ENCODE measurements around the gene FBN1. TPM values are rescaled to one million over a fixed set of nuclear protein-coding genes. Genes with fewer than 3 reads are reported as not detected.

Gene FBN1
- total RNA-seq, 1 donor = 1,556 TPM

- no peak overlapping the region for H3K4me3 ChIP-seq (ENCODE audit: insufficient read depth, low read length)
- no peak for DNase-seq (ENCODE audit: insufficient read length, low spot score, missing footprints)
- H4K20me1 ChIP-seq (ENCODE audit: insufficient read depth, low read length) = no peaks in the 10 kb centered on the region
- no peaks in the 10 kb centered on the region for H3K4me1 ChIP-seq (ENCODE audit: insufficient read depth, low read length)
- TF ChIP-seq CTCF (IDR thresholded peaks at IDR 0.05; ENCODE audit: extremely low read depth, low read depth, low read length) = no peak
- peak overlapping the region; percentile 3 for H3K27ac ChIP-seq (ENCODE audit: low read depth, low read length)
- no peaks in the 10 kb centered on the region for H3K9me3 ChIP-seq (ENCODE audit: low read depth, low read length)
- H3K27me3 ChIP-seq (ENCODE audit: insufficient read depth, low read length) = no peaks in the 10 kb centered on the region
- peaks cover 95% of the 10 kb centered on the region for H3K36me3 ChIP-seq (ENCODE audit: insufficient read depth, low read length)
- H3K4me2 ChIP-seq (ENCODE audit: insufficient read depth, low read length) = no peak overlapping the region
- H3K79me2 ChIP-seq (ENCODE audit: insufficient read depth, low read length) = no peaks in the 10 kb centered on the region
- H2AFZ ChIP-seq (ENCODE audit: low read length) = no peak overlapping the region
These were observed 140.4 kb downstream of the FBN1 start for GRCh38 chr15:48505067-48505466.

GRCh38 chr15:48501208-48501607 lies 144.3 kb downstream of the FBN1 start:
- H3K36me3 ChIP-seq (ENCODE audit: insufficient read depth, low read length) = peaks cover 95% of the 10 kb centered on the region
- TF ChIP-seq CTCF (IDR thresholded peaks at IDR 0.05; ENCODE audit: extremely low read depth, low read depth, low read length) = no peak
- no peaks in the 10 kb centered on the region for H3K4me1 ChIP-seq (ENCODE audit: insufficient read depth, low read length)
- no peak overlapping the region for H3K4me3 ChIP-seq (ENCODE audit: insufficient read depth, low read length)
- H3K27ac ChIP-seq (ENCODE audit: low read depth, low read length) = peak overlapping the region; percentile 31
- DNase-seq (ENCODE audit: insufficient read length, low spot score, missing footprints) = no peak
- no peak overlapping the region for H2AFZ ChIP-seq (ENCODE audit: low read length)
- H3K79me2 ChIP-seq (ENCODE audit: insufficient read depth, low read length) = peaks cover 6% of the 10 kb centered on the region
- no peaks in the 10 kb centered on the region for H4K20me1 ChIP-seq (ENCODE audit: insufficient read depth, low read length)
- no peaks in the 10 kb centered on the region for H3K9me3 ChIP-seq (ENCODE audit: low read depth, low read length)
- H3K4me2 ChIP-seq (ENCODE audit: insufficient read depth, low read length) = no peak overlapping the region
- no peaks in the 10 kb centered on the region for H3K27me3 ChIP-seq (ENCODE audit: insufficient read depth, low read length)

DNA sequence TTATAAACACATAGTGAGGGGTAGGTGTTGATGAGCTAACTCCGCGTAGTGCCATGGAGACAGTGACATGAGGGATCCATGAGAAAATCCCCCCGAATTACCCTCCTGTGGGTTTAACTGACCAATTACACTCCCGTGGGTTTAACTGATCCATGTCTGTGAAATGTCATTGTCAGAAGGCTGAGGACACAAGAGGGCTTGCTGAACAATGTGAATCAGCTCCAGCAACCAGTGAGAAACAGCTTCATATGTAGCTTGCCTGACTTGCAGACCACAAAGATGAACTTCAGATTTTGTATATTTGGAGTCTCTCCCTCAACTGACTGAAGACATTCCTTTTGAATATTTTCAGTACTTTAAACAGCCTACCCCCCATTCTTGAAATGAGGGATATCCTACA lies 144.9 kb downstream of the FBN1 start:
- H3K79me2 ChIP-seq (ENCODE audit: insufficient read depth, low read length) = peaks cover 6% of the 10 kb centered on the region

GRCh38 chr15:48499978-48500377 lies 145.5 kb downstream of the FBN1 start:
- Histone ChIP-seq H3K4me3 (ENCODE audit: insufficient read depth, low read length) (no peak overlapping the region), H3K79me2 (ENCODE audit: insufficient read depth, low read length) (peaks cover 6% of the 10 kb centered on the region), H3K4me1 (ENCODE audit: insufficient read depth, low read length) (peaks cover 12% of the 10 kb centered on the region), H2AFZ (ENCODE audit: low read length) (no peak overlapping the region), H3K27ac (ENCODE audit: low read depth, low read length) (no peak overlapping the region), H3K9me3 (ENCODE audit: low read depth, low read length) (no peaks in the 10 kb centered on the region), H4K20me1 (ENCODE audit: insufficient read depth, low read length) (no peaks in the 10 kb centered on the region), H3K27me3 (ENCODE audit: insufficient read depth, low read length) (no peaks in the 10 kb centered on the region), H3K4me2 (ENCODE audit: insufficient read depth, low read length) (no peak overlapping the region), H3K36me3 (ENCODE audit: insufficient read depth, low read length) (peaks cover 95% of the 10 kb centered on the region)
- no peak for DNase-seq (ENCODE audit: insufficient read length, low spot score, missing footprints)
- no peak for TF ChIP-seq CTCF (IDR thresholded peaks at IDR 0.05; ENCODE audit: extremely low read depth, low read depth, low read length)

More for the DNA sequence above, 144.9 kb downstream of the FBN1 start:
- H3K9me3 ChIP-seq (ENCODE audit: low read depth, low read length) = no peaks in the 10 kb centered on the region
- no peaks in the 10 kb centered on the region for H3K27me3 ChIP-seq (ENCODE audit: insufficient read depth, low read length)
- no peak overlapping the region for H3K4me2 ChIP-seq (ENCODE audit: insufficient read depth, low read length)
- peaks cover 6% of the 10 kb centered on the region for H3K4me1 ChIP-seq (ENCODE audit: insufficient read depth, low read length)
- H3K4me3 ChIP-seq (ENCODE audit: insufficient read depth, low read length) = no peak overlapping the region
- peaks cover 95% of the 10 kb centered on the region for H3K36me3 ChIP-seq (ENCODE audit: insufficient read depth, low read length)
- H4K20me1 ChIP-seq (ENCODE audit: insufficient read depth, low read length) = no peaks in the 10 kb centered on the region
- DNase-seq (ENCODE audit: insufficient read length, low spot score, missing footprints) = no peak
- peak overlapping the region; percentile 31 for H3K27ac ChIP-seq (ENCODE audit: low read depth, low read length)
- H2AFZ ChIP-seq (ENCODE audit: low read length) = no peak overlapping the region
- no peak for TF ChIP-seq CTCF (IDR thresholded peaks at IDR 0.05; ENCODE audit: extremely low read depth, low read depth, low read length)
